RWPE2 (cell line): ENCODE measurements around the gene TANC1.

Source experiments
- ATAC-seq: fragments of 200-7000 bp; cut with Tn5 transposase; 3 replicates; pipeline ENCODE4 v1.9.1; 2021; ENCODE audit warnings: low read depth
- DNase-seq: peaks from one replicate; pipeline ENCODE4 v3.0.0-alpha.2; 2020; ENCODE audit warnings: low spot score
- H3K27ac ChIP-seq: fragments of 450-650 bp; 2 replicates; pipeline ENCODE4 v1.5.1; 2017; ENCODE audit warnings: mild to moderate bottlenecking; ENCODE audit not compliant: poor library complexity, severe bottlenecking
- H3K27me3 ChIP-seq: fragments of 250-450 bp; sonication (Bioruptor Pico); 2 replicates; pipeline ENCODE4 v1.5.1; 2021; ENCODE audit warnings: mild to moderate bottlenecking, moderate library complexity; ENCODE audit not compliant: insufficient read depth, poor library complexity, severe bottlenecking
- H3K36me3 ChIP-seq: fragments of 250-450 bp; sonication (Bioruptor Pico); 2 replicates; pipeline ENCODE4 v1.5.1; 2020; ENCODE audit warnings: low read depth, mild to moderate bottlenecking, moderate library complexity
- H3K4me1 ChIP-seq: fragments of 250-450 bp; sonication (Bioruptor Pico); 2 replicates; pipeline ENCODE4 v1.5.1; 2021; ENCODE audit warnings: mild to moderate bottlenecking, moderate library complexity; ENCODE audit not compliant: insufficient read depth, poor library complexity, severe bottlenecking
- H3K4me3 ChIP-seq: fragments of 250-450 bp; sonication (Bioruptor Pico); 2 replicates; pipeline ENCODE4 v1.5.1; 2021; ENCODE audit warnings: mild to moderate bottlenecking, moderate library complexity; ENCODE audit not compliant: severe bottlenecking
- H3K9me3 ChIP-seq: fragments of 250-450 bp; sonication (Bioruptor Pico); 2 replicates; pipeline ENCODE4 v1.5.1; 2021; ENCODE audit warnings: mild to moderate bottlenecking, moderate library complexity; ENCODE audit not compliant: severe bottlenecking
- TF ChIP-seq, protein P1 (sequence below): fragments of 450-650 bp; IDR thresholded peaks from one replicate; pipeline ENCODE4 v1.5.1; 2017; ENCODE audit warnings: mild to moderate bottlenecking, moderate library complexity; ENCODE audit not compliant: poor library complexity, severe bottlenecking

TANC1 gene

DNA sequence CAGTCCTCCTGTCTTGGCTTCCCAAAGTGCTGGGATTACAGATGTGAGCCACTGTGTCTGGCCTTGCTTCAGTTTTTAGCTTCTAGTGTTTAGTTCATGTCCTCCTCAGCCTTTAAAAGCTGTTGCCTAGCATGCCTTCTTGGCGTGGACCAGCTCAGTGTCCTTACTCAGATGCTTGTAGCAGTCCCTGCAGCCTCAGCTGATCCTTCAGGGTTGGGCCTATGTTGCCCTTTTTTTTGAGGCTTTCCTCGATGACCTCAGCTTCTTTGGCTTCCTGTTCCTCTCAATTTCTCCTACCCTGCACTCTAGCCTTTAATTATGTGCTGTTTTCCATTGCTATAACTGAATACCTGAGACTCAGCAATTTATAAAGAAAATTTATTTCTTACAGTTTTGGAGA, 57.7 kb downstream of the TANC1 start:
- Histone ChIP-seq H3K36me3 (no peaks in the 10 kb centered on the region), H3K4me3 (no peak overlapping the region), H3K27me3 (no peaks in the 10 kb centered on the region), H3K9me3 (no peaks in the 10 kb centered on the region), H3K4me1 (peaks cover 10% of the 10 kb centered on the region), H3K27ac (no peak overlapping the region)
- no peak for DNase-seq
- TF ChIP-seq, protein P1, sequence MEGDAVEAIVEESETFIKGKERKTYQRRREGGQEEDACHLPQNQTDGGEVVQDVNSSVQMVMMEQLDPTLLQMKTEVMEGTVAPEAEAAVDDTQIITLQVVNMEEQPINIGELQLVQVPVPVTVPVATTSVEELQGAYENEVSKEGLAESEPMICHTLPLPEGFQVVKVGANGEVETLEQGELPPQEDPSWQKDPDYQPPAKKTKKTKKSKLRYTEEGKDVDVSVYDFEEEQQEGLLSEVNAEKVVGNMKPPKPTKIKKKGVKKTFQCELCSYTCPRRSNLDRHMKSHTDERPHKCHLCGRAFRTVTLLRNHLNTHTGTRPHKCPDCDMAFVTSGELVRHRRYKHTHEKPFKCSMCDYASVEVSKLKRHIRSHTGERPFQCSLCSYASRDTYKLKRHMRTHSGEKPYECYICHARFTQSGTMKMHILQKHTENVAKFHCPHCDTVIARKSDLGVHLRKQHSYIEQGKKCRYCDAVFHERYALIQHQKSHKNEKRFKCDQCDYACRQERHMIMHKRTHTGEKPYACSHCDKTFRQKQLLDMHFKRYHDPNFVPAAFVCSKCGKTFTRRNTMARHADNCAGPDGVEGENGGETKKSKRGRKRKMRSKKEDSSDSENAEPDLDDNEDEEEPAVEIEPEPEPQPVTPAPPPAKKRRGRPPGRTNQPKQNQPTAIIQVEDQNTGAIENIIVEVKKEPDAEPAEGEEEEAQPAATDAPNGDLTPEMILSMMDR, result no peak
- ATAC-seq, result no peak

- H3K4me3 ChIP-seq, result no peak overlapping the region
- no peaks in the 10 kb centered on the region for H3K36me3 ChIP-seq
- H3K9me3 ChIP-seq, result no peaks in the 10 kb centered on the region
- TF ChIP-seq, protein P1, result no peak
- peaks cover 13% of the 10 kb centered on the region for H3K4me1 ChIP-seq
- H3K27me3 ChIP-seq, result no peaks in the 10 kb centered on the region
- no peak for DNase-seq
- no peak for ATAC-seq
- no peak overlapping the region for H3K27ac ChIP-seq
Observed at GRCh38 chr2:159028776-159029175, 60.3 kb downstream of the TANC1 start.

- Histone ChIP-seq H3K4me1 (peaks cover 13% of the 10 kb centered on the region), H3K36me3 (no peaks in the 10 kb centered on the region), H3K27ac (peak overlapping the region; percentile 63), H3K4me3 (no peak overlapping the region), H3K27me3 (no peaks in the 10 kb centered on the region), H3K9me3 (no peaks in the 10 kb centered on the region)
- ATAC-seq (no peak), DNase-seq (no peak)
- TF ChIP-seq, protein P1, result no peak
Observed at GRCh38 chr2:159029936-159030335, 61.5 kb downstream of the TANC1 start.

DNA sequence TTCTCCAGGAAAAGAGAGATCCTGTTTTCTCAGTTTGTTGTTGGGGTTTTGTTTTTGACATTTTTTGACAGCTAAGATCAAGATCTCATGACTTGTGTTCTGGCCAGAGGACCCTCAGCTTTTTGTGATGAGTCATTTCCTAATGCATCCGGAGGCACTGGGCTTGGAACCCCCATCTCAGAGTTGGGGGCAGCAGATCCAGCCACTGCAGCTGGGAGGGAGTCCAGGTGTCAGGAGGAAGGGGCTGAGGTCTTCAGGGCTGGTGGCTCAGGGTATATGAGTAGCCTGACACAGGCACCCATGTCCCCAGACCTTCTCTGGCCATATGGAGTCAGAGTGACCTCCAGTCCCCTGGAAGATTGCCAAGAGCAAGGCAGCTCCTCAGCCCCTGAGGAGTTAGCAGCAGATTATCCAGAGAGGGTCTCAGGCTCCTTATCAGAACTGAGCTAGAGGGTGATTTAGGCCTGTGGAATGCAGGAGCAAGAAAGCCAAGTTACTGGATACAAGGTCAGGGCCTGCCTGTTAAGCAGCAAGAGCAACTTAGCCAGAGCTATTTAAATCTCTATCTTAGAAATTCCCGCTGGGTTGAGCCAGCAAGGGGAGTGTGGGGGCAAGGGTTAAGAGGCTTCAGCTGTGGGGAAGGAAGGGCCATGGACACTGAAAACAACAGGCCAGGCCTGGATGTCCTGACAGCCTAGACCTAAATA, 62.4 kb downstream of the TANC1 start:
- peak overlapping the region; percentile 63 for H3K27ac ChIP-seq
- peaks cover 13% of the 10 kb centered on the region for H3K4me1 ChIP-seq
- DNase-seq, result no peak
- H3K4me3 ChIP-seq, result no peak overlapping the region
- TF ChIP-seq, protein P1, result no peak
- peak; percentile 95 for ATAC-seq
- H3K36me3 ChIP-seq, result no peaks in the 10 kb centered on the region
- no peaks in the 10 kb centered on the region for H3K9me3 ChIP-seq
- H3K27me3 ChIP-seq, result no peaks in the 10 kb centered on the region

- TF ChIP-seq, protein P1, result no peak
Observed at GRCh38 chr2:159032146-159032545, 63.7 kb downstream of the TANC1 start.

More at GRCh38 chr2:159032146-159032545, 63.7 kb downstream of the TANC1 start:
- H3K36me3 ChIP-seq, result no peaks in the 10 kb centered on the region
- no peak overlapping the region for H3K4me3 ChIP-seq
- no peak overlapping the region for H3K27ac ChIP-seq
- H3K9me3 ChIP-seq, result no peaks in the 10 kb centered on the region
- no peaks in the 10 kb centered on the region for H3K27me3 ChIP-seq
- DNase-seq (no peak), ATAC-seq (no peak)
- H3K4me1 ChIP-seq, result peaks cover 13% of the 10 kb centered on the region
